Ovary (tissue), 9 donors: ENCODE results near the gene IRF1. TPM values are rescaled to one million over a fixed set of nuclear protein-coding genes. Genes with fewer than 3 reads are reported as not detected.

ENCODE experiments used
- DNase-seq, 5 donors: peaks; one replicate each; pipeline ENCODE4 v3.0.0-alpha.2; 2019 to 2020
- H3K27ac ChIP-seq, 2 donors: fragments of 200-600 bp; one replicate each; pipeline versions ENCODE4 v1.5.1 to v1.8.0; 2019 to 2022
- H3K27me3 ChIP-seq: fragments of 200-600 bp; one replicate; pipeline ENCODE4 v1.8.0; 2022
- H3K36me3 ChIP-seq: fragments of 200-600 bp; sonication (generic); one replicate; pipeline ENCODE4 v1.5.1; 2019
- H3K4me1 ChIP-seq: one replicate; pipeline ENCODE4 v1.8.1; 2013; ENCODE audit warnings: mild to moderate bottlenecking, moderate library complexity; ENCODE audit not compliant: insufficient read depth
- H3K4me3 ChIP-seq: fragments of 200-600 bp; sonication (generic); one replicate; pipeline ENCODE4 v1.5.1; 2017
- H3K9me3 ChIP-seq, 2 donors: fragments of 200-600 bp in 1 of 2; sonication (generic) in 1 of 2; one replicate each; pipeline versions ENCODE4 v1.5.1 to v1.8.1; 2013 to 2019; ENCODE audit warnings: mild to moderate bottlenecking in 1 of 2, moderate library complexity in 1 of 2
- EP300 ChIP-seq: sonication (generic); formaldehyde crosslinking; IDR thresholded peaks from one replicate; pipeline ENCODE4 v1.6.1; 2017; ENCODE audit warnings: antibody characterized with exemption
- POLR2A ChIP-seq: fragments of 450-650 bp; IDR thresholded peaks from one replicate; pipeline ENCODE4 v1.6.1; 2017; ENCODE audit warnings: antibody characterized with exemption, mild to moderate bottlenecking, moderate library complexity
- WGBS, 3 donors: extraction: QIAGEN DNeasy Blood & Tissue Kit in 1 of 3; methylation state at CpG; one replicate each; pipeline versions ENCODE4 v1.1.5 to v1.1.7; 2013 to 2017; 5-methylcytosine and 5-hydroxymethylcytosine counted together
- intact Hi-C, 4 donors: fragments of 100-400 bp; cut with DNase I; formaldehyde crosslinking; loops; one replicate each; pipeline versions ENCODE4 v1.11.0 to v1.15.1; 2022 to 2023
- polyA plus RNA-seq, 2 donors: library from polyadenylated mRNA; stranded (reverse); fragments of 200-250 nt in 1 of 2; fragments of 350-450 nt in 1 of 2; fragmentation: Illumina TruSeq in 1 of 2; extraction: RNeasy Lipid Tissue Mini Kit (QIAGEN cat#74804) in 1 of 2; gene quantifications; one replicate each; pipeline ENCODE4 v1.2.3, GENCODE V29; 2013 to 2014
- total RNA-seq, 7 donors: library from RNA; depleted of rRNA in 2 of 7; stranded (reverse); fragments of >200 nt in 2 of 7; fragmentation: NEBNext Ultra II Directional in 3 of 7; extraction: Animal tissue kit (Norgen Biotek cat#: 25700) in 3 of 7; gene quantifications; one replicate each; pipeline versions ENCODE4 v1.1.0 to v1.2.4, GENCODE V29; 2016 to 2023
- TF ChIP-seq, protein P1 (sequence below), 3 donors: fragments of 450-650 bp in 2 of 3; fragments of 200-600 bp in 1 of 3; IDR thresholded peaks; one replicate each; pipeline versions ENCODE4 v1.5.1 to v1.8.0; 2016 to 2022; ENCODE audit warnings: antibody characterized with exemption in 3 of 3, mild to moderate bottlenecking in 1 of 3
- donor health status: DM: no; HTN: no; CAD: no; lungs with moderate emphysema.
- donor health status: DM: no; HTN: no; CAD: no.
- donor health status: Bipolar disorder and iron deficiency.
- donor health status: DM: yes; HTN: yes; CAD: no.
- donor health status: DM: no; HTN: no; CAD: no.
- donor health status: DM: yes; HTN: yes; CAD: no.

IRF1 gene
- total and polyA plus RNA-seq, 9 donors, result 17.3 to 126 (median 26.7) TPM

DNA sequence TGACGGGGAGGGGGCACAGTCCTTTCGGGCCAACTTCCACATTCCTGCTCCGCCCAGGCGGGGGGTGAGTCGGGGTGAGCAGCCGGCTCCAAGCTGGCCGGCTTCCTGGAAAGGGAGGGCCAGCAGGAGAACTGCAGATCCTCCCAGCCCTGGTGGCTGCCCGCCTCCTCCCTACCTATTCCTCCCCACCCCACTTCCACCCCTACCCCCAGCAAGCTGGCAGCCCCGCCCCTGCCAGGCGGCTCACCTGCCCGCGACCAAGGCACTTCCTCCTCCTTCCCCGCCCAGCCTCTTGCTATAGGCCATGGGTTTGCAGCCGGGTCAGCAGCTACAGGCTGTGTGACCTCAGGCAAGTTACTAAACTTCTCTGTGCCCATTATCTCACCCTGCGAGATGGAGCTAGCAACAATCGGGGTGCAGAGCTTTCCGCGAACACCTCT, 5.6 kb upstream of the IRF1 start:
- WGBS, 3 donors, result 0 to 1% (median 1%) methylated on average over 16 to 18 of the region's 18 CpGs
- Histone ChIP-seq H3K4me3 (peak overlapping the region; percentile 70), H3K9me3 (no peaks in the 10 kb centered on the region), H3K36me3 (no peaks in the 10 kb centered on the region), H3K27me3 (no peaks in the 10 kb centered on the region), H3K4me1 (peaks cover 10% of the 10 kb centered on the region), H3K27ac (peak overlapping the region; percentile 74 to 88)
- intact Hi-C loops, result loop anchor here (2.0 to 10.0 kb wide), 5 partner anchors 75 to 861 kb away; partner anchors contain the start of gene RAPGEF6 (in 1 of the 4)
- TF ChIP-seq POLR2A (no peak), EP300 (no peak)
- TF ChIP-seq, protein P1, sequence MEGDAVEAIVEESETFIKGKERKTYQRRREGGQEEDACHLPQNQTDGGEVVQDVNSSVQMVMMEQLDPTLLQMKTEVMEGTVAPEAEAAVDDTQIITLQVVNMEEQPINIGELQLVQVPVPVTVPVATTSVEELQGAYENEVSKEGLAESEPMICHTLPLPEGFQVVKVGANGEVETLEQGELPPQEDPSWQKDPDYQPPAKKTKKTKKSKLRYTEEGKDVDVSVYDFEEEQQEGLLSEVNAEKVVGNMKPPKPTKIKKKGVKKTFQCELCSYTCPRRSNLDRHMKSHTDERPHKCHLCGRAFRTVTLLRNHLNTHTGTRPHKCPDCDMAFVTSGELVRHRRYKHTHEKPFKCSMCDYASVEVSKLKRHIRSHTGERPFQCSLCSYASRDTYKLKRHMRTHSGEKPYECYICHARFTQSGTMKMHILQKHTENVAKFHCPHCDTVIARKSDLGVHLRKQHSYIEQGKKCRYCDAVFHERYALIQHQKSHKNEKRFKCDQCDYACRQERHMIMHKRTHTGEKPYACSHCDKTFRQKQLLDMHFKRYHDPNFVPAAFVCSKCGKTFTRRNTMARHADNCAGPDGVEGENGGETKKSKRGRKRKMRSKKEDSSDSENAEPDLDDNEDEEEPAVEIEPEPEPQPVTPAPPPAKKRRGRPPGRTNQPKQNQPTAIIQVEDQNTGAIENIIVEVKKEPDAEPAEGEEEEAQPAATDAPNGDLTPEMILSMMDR (IDR thresholded peaks at IDR 0.05), result no peak
- peak; percentile 83 to 92 (median 87) for DNase-seq

DNA sequence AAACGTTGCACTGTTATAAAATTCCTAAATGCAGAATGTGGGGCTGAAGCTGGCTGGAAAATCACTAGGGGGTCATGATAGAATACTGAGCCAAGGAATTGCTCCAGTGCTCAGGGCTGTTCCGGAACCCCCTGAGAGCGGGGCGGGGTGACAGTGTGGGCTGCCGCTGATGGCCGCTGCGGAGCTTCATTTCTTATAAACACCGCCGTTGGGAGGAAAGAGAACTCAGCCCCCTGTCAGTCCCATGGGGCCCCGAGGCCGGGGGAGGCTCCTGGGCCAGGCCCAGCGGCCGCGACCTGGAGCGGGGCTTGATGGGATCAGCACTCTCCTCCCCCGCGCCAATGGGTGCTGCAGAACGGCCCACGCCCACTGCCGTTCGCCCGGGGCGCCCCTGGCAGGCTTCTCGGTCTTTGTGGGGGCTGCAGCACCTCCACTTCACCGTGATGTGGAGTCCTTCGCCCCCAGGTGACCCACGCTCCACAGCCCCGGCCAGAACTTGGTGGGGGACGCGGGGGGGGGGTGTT, 5.2 kb upstream of the IRF1 start:
- H3K4me3 ChIP-seq, result peak overlapping the region; percentile 70
- peak overlapping the region; percentile 74 to 88 for H3K27ac ChIP-seq
- TF ChIP-seq EP300 (peak; percentile 15), POLR2A (peak; percentile 24)
- TF ChIP-seq, protein P1 (IDR thresholded peaks at IDR 0.05), result no peak
- 0% methylated on average over 23 to 30 of the region's 30 CpGs for WGBS, 3 donors
- H3K4me1 ChIP-seq, result peaks cover 13% of the 10 kb centered on the region
- no peaks in the 10 kb centered on the region for H3K9me3 ChIP-seq
- peak; percentile 87 to 94 (median 91) for DNase-seq
- intact Hi-C loops, result loop anchor here (2.0 to 10.0 kb wide), 5 partner anchors 75 to 861 kb away; partner anchors contain the start of gene RAPGEF6 (in 1 of the 4)
- no peaks in the 10 kb centered on the region for H3K27me3 ChIP-seq
- H3K36me3 ChIP-seq, result no peaks in the 10 kb centered on the region

DNA sequence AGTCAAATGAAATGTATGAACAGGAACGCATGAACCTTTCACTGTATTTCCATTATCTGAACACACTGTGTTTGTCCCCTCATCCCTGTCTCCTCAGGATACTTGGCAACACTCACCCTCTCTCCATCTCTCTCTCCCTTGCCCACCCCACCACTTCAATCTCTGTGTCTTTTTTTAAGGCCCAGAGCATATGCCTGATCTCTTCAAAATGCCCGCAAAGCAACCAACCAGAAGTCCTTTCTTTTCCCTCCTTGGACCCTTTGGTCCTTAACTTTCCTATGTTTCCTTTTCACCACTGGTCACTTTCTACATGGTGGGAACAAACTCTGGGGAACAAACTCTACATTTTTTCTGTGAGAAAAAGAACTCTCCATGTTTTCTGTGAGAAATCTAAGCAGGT, 3.2 kb upstream of the IRF1 start:
- peak in 1 of 5 donors; percentile 2 for DNase-seq
- H3K27ac ChIP-seq, result peak overlapping the region in 1 of 2 donors; percentile 88
- no peaks in the 10 kb centered on the region for H3K9me3 ChIP-seq
- no peak overlapping the region for H3K4me3 ChIP-seq
- intact Hi-C loops, result loop anchor here in 3 of 4 donors (5.0 to 10.0 kb wide), 3 partner anchors 72 to 859 kb away; partner anchors contain the start of gene RAPGEF6 (in 1 of the 3)
- TF ChIP-seq POLR2A (no peak), EP300 (no peak)
- TF ChIP-seq, protein P1 (IDR thresholded peaks at IDR 0.05), result no peak
- H3K36me3 ChIP-seq, result no peaks in the 10 kb centered on the region
- WGBS, 3 donors, result 96 to 99% (median 98%) methylated on average over 2 of the region's 2 CpGs
- peaks cover 17% of the 10 kb centered on the region for H3K4me1 ChIP-seq
- H3K27me3 ChIP-seq, result no peaks in the 10 kb centered on the region

DNA sequence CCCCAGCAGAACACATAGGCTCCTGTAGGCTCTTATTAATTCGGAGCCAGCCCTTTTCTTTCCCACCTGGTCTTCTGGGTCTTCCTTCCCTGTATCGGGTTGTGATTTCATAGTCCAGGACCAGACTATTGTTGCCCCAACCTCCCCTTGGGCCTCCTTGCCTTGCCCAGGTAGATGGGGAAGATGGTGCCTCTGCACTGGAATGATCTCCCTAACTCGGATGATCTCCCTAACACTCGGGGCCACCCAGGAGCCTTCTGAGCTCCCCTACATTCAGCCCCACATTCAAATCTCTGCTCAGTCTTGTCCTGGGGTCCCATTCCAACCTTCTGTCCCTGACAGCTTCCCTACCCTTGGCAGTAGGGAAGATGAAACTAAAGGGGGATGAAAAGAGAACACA, 2.7 kb upstream of the IRF1 start:
- TF ChIP-seq POLR2A, result no peak
- TF ChIP-seq, protein P1 (IDR thresholded peaks at IDR 0.05), result no peak
- TF ChIP-seq EP300, result no peak
- peak overlapping the region in 1 of 2 donors; percentile 88 for H3K27ac ChIP-seq
- no peaks in the 10 kb centered on the region for H3K27me3 ChIP-seq
- peaks cover 20% of the 10 kb centered on the region for H3K4me1 ChIP-seq
- intact Hi-C loops, result loop anchor here in 3 of 4 donors (5.0 to 10.0 kb wide), 3 partner anchors 71 to 858 kb away; partner anchors contain the start of gene RAPGEF6 (in 1 of the 3)
- H3K4me3 ChIP-seq, result no peak overlapping the region
- H3K36me3 ChIP-seq, result no peaks in the 10 kb centered on the region
- 94 to 97% (median 95%) methylated on average over 4 of the region's 4 CpGs for WGBS, 3 donors
- no peaks in the 10 kb centered on the region for H3K9me3 ChIP-seq
- DNase-seq, result peak in 2 of 5 donors; percentile 7 to 8
